UCSD-AML1 (cell line): ENCODE data around the gene WSCD1.

ENCODE experiments used
- DNase-seq: peaks from one replicate; lab custom pipeline; 2025; ENCODE audit not compliant: unreplicated experiment; lab: John Stamatoyannopoulos, UW

WSCD1 gene

GRCh38 chr17:6084311-6085161, 14.4 kb downstream of the WSCD1 start:
- no peak for DNase-seq

GRCh38 chr17:6085812-6086211, 15.6 kb downstream of the WSCD1 start:
- DNase-seq, result no peak

GRCh38 chr17:6086603-6087400, 16.6 kb downstream of the WSCD1 start:
- no peak for DNase-seq

GRCh38 chr17:6088141-6088540, 18.0 kb downstream of the WSCD1 start:
- DNase-seq, result no peak

GRCh38 chr17:6090253-6090652, 20.1 kb downstream of the WSCD1 start:
- DNase-seq, result no peak

GRCh38 chr17:6092182-6092902, 22.2 kb downstream of the WSCD1 start:
- no peak for DNase-seq

- DNase-seq, result no peak
These were observed 22.8 kb downstream of the WSCD1 start for GRCh38 chr17:6092903-6093468.

- no peak for DNase-seq
These were observed 24.3 kb downstream of the WSCD1 start for GRCh38 chr17:6094453-6094852.

GRCh38 chr17:6094926-6095325, 24.7 kb downstream of the WSCD1 start:
- no peak for DNase-seq

GRCh38 chr17:6095501-6095900, 25.3 kb downstream of the WSCD1 start:
- DNase-seq, result no peak

GRCh38 chr17:6096201-6097004, 26.2 kb downstream of the WSCD1 start:
- no peak for DNase-seq

GRCh38 chr17:6097005-6097279, 26.8 kb downstream of the WSCD1 start:
- DNase-seq, result no peak

GRCh38 chr17:6098050-6098822, 28.1 kb downstream of the WSCD1 start:
- no peak for DNase-seq

- no peak for DNase-seq
These were observed 28.6 kb downstream of the WSCD1 start for GRCh38 chr17:6098823-6099180.

GRCh38 chr17:6099492-6099891, 29.3 kb downstream of the WSCD1 start:
- no peak for DNase-seq

- DNase-seq, result no peak
These were observed 30.0 kb downstream of the WSCD1 start for GRCh38 chr17:6100146-6100545.

- no peak for DNase-seq
These were observed 30.8 kb downstream of the WSCD1 start for GRCh38 chr17:6100891-6101500.

GRCh38 chr17:6101706-6102105, 31.5 kb downstream of the WSCD1 start:
- DNase-seq, result no peak

- DNase-seq, result no peak
These were observed 32.4 kb downstream of the WSCD1 start for GRCh38 chr17:6102615-6103014.
